ENCODE results near the gene SETBP1. TPM values are rescaled to one million over a fixed set of nuclear protein-coding genes. Genes with fewer than 3 reads are reported as not detected.

Gene SETBP1
- total RNA-seq, 3 donors from 2014 or later, result 15.0 to 97.2 (median 17.8) TPM

GRCh38 chr18:44853430-44853829 is 172.7 kb downstream of the SETBP1 start:
- H3K4me1 ChIP-seq (ENCODE audit: low read depth), result no peaks in the 10 kb centered on the region
- H3K36me3 ChIP-seq (ENCODE audit: low read depth), result no peaks in the 10 kb centered on the region
- H3K9me3 ChIP-seq, result no peaks in the 10 kb centered on the region
- intact Hi-C loops (cut with DNase I, micrococcal nuclease), result no loop called here
- TF ChIP-seq CTCF (IDR thresholded peaks at IDR 0.05), result no peak
- DNase-seq (no peak), ATAC-seq (no peak)
- no peak overlapping the region for H3K4me3 ChIP-seq

GRCh38 chr18:44855681-44856080 is 175.0 kb downstream of the SETBP1 start:
- ATAC-seq (no peak), DNase-seq (no peak)
- H3K9me3 ChIP-seq, result no peaks in the 10 kb centered on the region
- intact Hi-C loops (cut with DNase I, micrococcal nuclease), result no loop called here
- no peaks in the 10 kb centered on the region for H3K36me3 ChIP-seq (ENCODE audit: low read depth)
- H3K4me3 ChIP-seq, result no peak overlapping the region
- TF ChIP-seq CTCF (IDR thresholded peaks at IDR 0.05), result no peak
- no peaks in the 10 kb centered on the region for H3K4me1 ChIP-seq (ENCODE audit: low read depth)

GRCh38 chr18:44856157-44856556 is 175.5 kb downstream of the SETBP1 start:
- Histone ChIP-seq H3K9me3 (no peaks in the 10 kb centered on the region), H3K4me1 (ENCODE audit: low read depth) (no peaks in the 10 kb centered on the region), H3K4me3 (no peak overlapping the region), H3K36me3 (ENCODE audit: low read depth) (no peaks in the 10 kb centered on the region)
- no peak for TF ChIP-seq CTCF (IDR thresholded peaks at IDR 0.05)
- intact Hi-C loops (cut with DNase I, micrococcal nuclease), result no loop called here
- ATAC-seq, result no peak
- DNase-seq, result no peak

- no peak overlapping the region for H3K4me3 ChIP-seq
- ATAC-seq (no peak), DNase-seq (no peak)
- TF ChIP-seq CTCF (IDR thresholded peaks at IDR 0.05), result no peak
- intact Hi-C loops (cut with DNase I, micrococcal nuclease), result no loop called here
- H3K9me3 ChIP-seq, result no peaks in the 10 kb centered on the region
- H3K36me3 ChIP-seq (ENCODE audit: low read depth), result no peaks in the 10 kb centered on the region
- H3K4me1 ChIP-seq (ENCODE audit: low read depth), result no peaks in the 10 kb centered on the region
Observed at GRCh38 chr18:44857081-44857480, 176.4 kb downstream of the SETBP1 start.

GRCh38 chr18:44857744-44858491 is 177.2 kb downstream of the SETBP1 start:
- Histone ChIP-seq H3K9me3 (no peaks in the 10 kb centered on the region), H3K4me3 (no peak overlapping the region), H3K4me1 (ENCODE audit: low read depth) (no peaks in the 10 kb centered on the region), H3K36me3 (ENCODE audit: low read depth) (no peaks in the 10 kb centered on the region)
- DNase-seq, result no peak
- no peak for ATAC-seq
- intact Hi-C loops (cut with DNase I, micrococcal nuclease), result no loop called here
- TF ChIP-seq CTCF (IDR thresholded peaks at IDR 0.05), result no peak

Measured in mucosa of descending colon (tissue), 3 donors.